Right lobe of liver (tissue), 6 donors: ENCODE results near the gene RPL31. TPM values are rescaled to one million over a fixed set of nuclear protein-coding genes. Genes with fewer than 3 reads are reported as not detected.

Experiments
- ATAC-seq, 4 donors: fragments of 200-7000 bp; cut with Tn5 transposase; one replicate each; pipeline ENCODE4 v1.9.1; 2020; ENCODE audit warnings: mild to moderate bottlenecking in 4 of 4, moderate library complexity in 4 of 4
- DNase-seq, 3 donors: peaks; one replicate each; pipeline ENCODE4 v3.0.0-alpha.2; 2020
- H3K27ac ChIP-seq, 3 donors: fragments of 200-600 bp; one replicate each; pipeline ENCODE4 v1.8.0; 2022
- H3K27me3 ChIP-seq, 2 donors: fragments of 200-600 bp; one replicate each; pipeline ENCODE4 v1.8.0; 2022
- H3K36me3 ChIP-seq, 4 donors: fragments of 200-600 bp; sonication (generic) in 1 of 4; one replicate each; pipeline versions ENCODE4 v1.5.1 to v1.8.0; 2017 to 2022; ENCODE audit warnings: control low read depth in 1 of 4
- H3K4me1 ChIP-seq, 4 donors: fragments of 200-600 bp; sonication (generic) in 1 of 4; one replicate each; pipeline versions ENCODE4 v1.5.1 to v1.8.0; 2017 to 2022; ENCODE audit warnings: control low read depth in 1 of 4
- H3K4me3 ChIP-seq, 3 donors: fragments of 200-600 bp; one replicate each; pipeline ENCODE4 v1.8.0; 2022
- H3K9me3 ChIP-seq, 4 donors: fragments of 200-600 bp; sonication (generic) in 1 of 4; one replicate each; pipeline versions ENCODE4 v1.5.1 to v1.8.0; 2017 to 2022; ENCODE audit warnings: control low read depth in 1 of 4
- CTCF ChIP-seq, 4 donors: fragments of 200-600 bp in 3 of 4; fragments of 450-650 bp in 1 of 4; IDR thresholded peaks; one replicate each; pipeline versions ENCODE4 v1.5.1 to v1.8.0; 2016 to 2022; ENCODE audit warnings: antibody characterized with exemption in 4 of 4, mild to moderate bottlenecking in 2 of 4
- POLR2A ChIP-seq: fragments of 450-650 bp; IDR thresholded peaks from one replicate; pipeline ENCODE4 v1.6.1; 2017; ENCODE audit warnings: antibody characterized with exemption, mild to moderate bottlenecking
- WGBS: methylation state at CpG from one replicate; pipeline ENCODE4 v1.1.6; 2018; ENCODE audit warnings: low coverage, low lambda C conversion rate; ENCODE audit not compliant: insufficient coverage; ENCODE audit errors: missing lambda C conversion rate; 5-methylcytosine and 5-hydroxymethylcytosine counted together
- intact Hi-C, 2 donors: fragments of 100-400 bp; cut with DNase I; formaldehyde crosslinking; loops; one replicate each; pipeline versions ENCODE4 v1.11.2 to v1.14.1; 2022
- total RNA-seq, 6 experiments: library from RNA; depleted of rRNA in 2 of 6; stranded (reverse); fragments of >200 nt in 2 of 6; fragmentation: NEBNext Ultra II Directional in 3 of 6; extraction: Animal tissue kit (Norgen Biotek cat#: 25700) in 3 of 6; gene quantifications; one replicate each; pipeline versions ENCODE4 v1.1.0 to v1.2.4, GENCODE V29; 2016 to 2023
- donor health status: DM: no; HTN: yes; CAD: no.
- donor health status: DM: no; HTN: no; CAD: no.
- donor health status: DM: no; HTN: no; CAD: no.
- donor health status: DM: no; HTN: yes; CAD: no.
- donor health status: DM: no; HTN: yes; CAD: no.

The RPL31 gene
- total RNA-seq, 6 experiments from 2014 or later = 363 to 497 (median 443) TPM

DNA sequence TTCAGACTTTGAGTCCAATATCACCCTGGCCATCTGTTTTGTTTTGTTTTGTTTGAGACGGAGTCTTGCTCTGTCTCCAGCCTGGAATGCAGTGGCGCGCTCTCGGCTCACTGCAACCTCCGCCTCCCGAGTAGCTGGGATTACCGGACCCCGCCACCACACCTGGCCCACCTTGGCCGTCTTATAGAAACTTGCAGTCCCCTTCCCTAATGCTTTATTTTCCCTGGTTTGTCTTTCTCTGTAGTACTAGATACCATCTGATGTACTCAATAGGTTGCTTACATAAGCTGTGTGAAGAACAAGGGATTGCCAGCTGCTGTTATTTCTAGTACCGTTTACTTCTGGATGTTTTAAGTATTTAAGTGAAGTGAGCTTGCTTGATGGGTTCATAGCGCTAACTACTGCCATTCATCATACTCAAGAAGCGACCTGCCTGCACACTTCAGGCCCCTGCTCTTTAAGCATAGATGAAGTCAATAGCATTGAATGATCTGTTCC, 1.2 kb downstream of the RPL31 start:
- peaks cover 7 to 50% (median 23%) of the 10 kb centered on the region in 4 donors for H3K36me3 ChIP-seq
- TF ChIP-seq CTCF (IDR thresholded peaks at IDR 0.05) (no peak), POLR2A (no peak)
- intact Hi-C loops = no loop called here
- ATAC-seq = no peak
- H3K4me1 ChIP-seq = peaks cover 0 to 23% (median 9%) of the 10 kb centered on the region in 4 donors
- no peaks in the 10 kb centered on the region for H3K9me3 ChIP-seq
- 42% methylated on average over 12 of the region's 12 CpGs for WGBS
- H3K27ac ChIP-seq = peak overlapping the region; percentile 73 to 97 (median 86)
- peak overlapping the region; percentile 75 to 85 (median 85) for H3K4me3 ChIP-seq
- DNase-seq = no peak
- H3K27me3 ChIP-seq = no peaks in the 10 kb centered on the region

- Histone ChIP-seq H3K27me3 (no peaks in the 10 kb centered on the region), H3K9me3 (no peaks in the 10 kb centered on the region), H3K27ac (no peak overlapping the region), H3K4me3 (no peak overlapping the region), H3K4me1 (peaks cover 0 to 15% (median 7%) of the 10 kb centered on the region in 4 donors), H3K36me3 (peaks cover 7 to 54% (median 24%) of the 10 kb centered on the region in 4 donors)
- intact Hi-C loops = no loop called here
- TF ChIP-seq CTCF (IDR thresholded peaks at IDR 0.05) (no peak), POLR2A (no peak)
- ATAC-seq (no peak), DNase-seq (no peak)
- WGBS = 85% methylated on average over 9 of the region's 12 CpGs
These were observed 2.7 kb downstream of the RPL31 start for GRCh38 chr2:101004620-101005325.

DNA sequence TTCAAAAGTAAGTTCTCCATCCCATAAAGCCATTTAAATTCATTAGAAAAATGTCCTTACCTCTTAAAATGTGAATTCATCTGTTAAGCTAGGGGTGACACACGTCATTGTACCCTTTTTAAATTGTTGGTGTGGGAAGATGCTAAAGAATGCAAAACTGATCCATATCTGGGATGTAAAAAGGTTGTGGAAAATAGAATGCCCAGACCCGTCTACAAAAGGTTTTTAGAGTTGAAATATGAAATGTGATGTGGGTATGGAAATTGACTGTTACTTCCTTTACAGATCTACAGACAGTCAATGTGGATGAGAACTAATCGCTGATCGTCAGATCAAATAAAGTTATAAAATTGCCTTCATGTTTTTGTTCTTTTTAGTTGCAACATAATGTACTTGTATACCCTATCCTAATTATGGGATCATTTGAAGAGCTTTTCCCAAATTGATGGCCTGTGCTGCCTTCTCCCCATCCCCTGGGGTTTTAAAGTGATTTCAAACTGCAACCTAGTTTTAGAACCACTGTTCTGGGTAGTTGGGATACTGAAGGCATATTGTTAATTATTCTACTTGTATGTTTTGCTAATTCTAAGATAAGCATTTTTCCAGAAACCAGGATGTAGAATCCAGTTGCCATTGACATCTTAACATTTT, 4.1 kb downstream of the RPL31 start:
- WGBS = 72% methylated on average over 4 of the region's 4 CpGs
- peaks cover 7 to 59% (median 31%) of the 10 kb centered on the region in 4 donors for H3K36me3 ChIP-seq

More for the DNA sequence above, 4.1 kb downstream of the RPL31 start:
- TF ChIP-seq POLR2A = no peak
- TF ChIP-seq CTCF (IDR thresholded peaks at IDR 0.05) = no peak
- no peak overlapping the region for H3K4me3 ChIP-seq
- no peak for DNase-seq
- H3K9me3 ChIP-seq = no peaks in the 10 kb centered on the region
- H3K27ac ChIP-seq = no peak overlapping the region
- H3K27me3 ChIP-seq = no peaks in the 10 kb centered on the region
- ATAC-seq = no peak
- intact Hi-C loops = no loop called here
- peaks cover 0 to 15% (median 7%) of the 10 kb centered on the region in 4 donors for H3K4me1 ChIP-seq
